K562 (cell line): Measurements from ENCODE around the gene OPRD1. TPM values are rescaled to one million over a fixed set of nuclear protein-coding genes. Genes with fewer than 3 reads are reported as not detected.
A peak's percentile ranks its signal among the peaks of the same experiment; 100 is the strongest.

Source experiments
- ATAC-seq: fragments of 200-7000 bp; cut with Tn5 transposase; 3 replicates; pipeline ENCODE4 v1.9.1; 2020; ENCODE audit warnings: moderate library complexity
- BruUV-seq: library from RNA; stranded (reverse); fragments of 400-500 nt; replicated peaks from 2 replicates; lab custom pipeline; 2021; lab: Mats Ljungman, UMichigan
- CTCF ChIA-PET: fragments of 300-600 bp; formaldehyde crosslinking; extraction: SDS; loops from one replicate; lab custom pipeline; 2021; ENCODE audit warnings: low intra/inter-chr PET ratio; lab: Yijun Ruan, JAX
- POLR2A ChIA-PET: fragments of 300-600, 350-650 bp; sonication (Branson Sonifier 250); formaldehyde crosslinking; extraction: SDS; loops from one replicate; lab custom pipeline; 2021; ENCODE audit warnings: antibody characterized with exemption, inconsistent platforms; lab: Yijun Ruan, JAX
- DNase-seq, 4 experiments: peaks; one replicate each; pipeline versions ENCODE4 v3.0.0 to v3.0.0-alpha.2; 2011 to 2018; ENCODE audit warnings: low spot score in 3 of 4, mixed read lengths in 3 of 4; ENCODE audit errors: extremely low read depth in 1 of 4
- FAIRE-seq: peaks from 2 replicates; lab custom pipeline; 2011; peaks lifted over from hg19 to GRCh38; lab: Jason Lieb, UNC
- H2AFZ ChIP-seq: 2 replicates; pipeline ENCODE4 v1.6.0; 2011; ENCODE audit warnings: low read depth, low read length, control low read depth, inconsistent platforms
- H3K27ac ChIP-seq: fragments of 200-600 bp; 3 replicates; pipeline ENCODE4 v1.8.0; 2011; ENCODE audit warnings: low read depth, mild to moderate bottlenecking, control low read depth, inconsistent platforms, low read length, moderate library complexity, mixed read lengths; ENCODE audit errors: extremely low read depth
- H3K27me3 ChIP-seq, 2 experiments: fragments of 300-600 bp in 1 of 2; 2 replicates in 1 of 2; 3 replicates in 1 of 2; pipeline versions ENCODE4 v1.6.0 to v1.8.0; 2011; ENCODE audit warnings: inconsistent platforms in 2 of 2, low read length in 2 of 2, mild to moderate bottlenecking in 1 of 2, mixed read lengths in 1 of 2, moderate library complexity in 1 of 2; ENCODE audit not compliant: control insufficient read depth in 2 of 2, insufficient read depth in 2 of 2
- H3K36me3 ChIP-seq: fragments of 300-600 bp; 3 replicates; pipeline ENCODE4 v1.8.0; 2011; ENCODE audit warnings: mild to moderate bottlenecking, low read length, inconsistent platforms; ENCODE audit not compliant: control insufficient read depth, insufficient read depth
- H3K4me1 ChIP-seq, 2 experiments: fragments of 200-600 bp in 1 of 2; replicated peaks in 1 of 2; 2 replicates in 1 of 2; 3 replicates in 1 of 2; pipeline versions ENCODE4 v1.5.1 to v1.8.0; 2011; ENCODE audit warnings: inconsistent platforms in 2 of 2, low read length in 2 of 2, mild to moderate bottlenecking in 1 of 2, mixed read lengths in 1 of 2, moderate library complexity in 1 of 2; ENCODE audit not compliant: control insufficient read depth in 2 of 2, insufficient read depth in 2 of 2
- H3K4me2 ChIP-seq: 2 replicates; pipeline ENCODE4 v1.6.1; 2011; ENCODE audit warnings: low read length, control low read depth, inconsistent platforms, mixed read lengths; ENCODE audit not compliant: insufficient read depth
- H3K4me3 ChIP-seq: fragments of 200-600 bp; sonication (generic), shearing (Covaris generic); 2 replicates; pipeline ENCODE4 v1.5.1; 2016; ENCODE audit warnings: control low read depth, inconsistent platforms
- H3K79me2 ChIP-seq: fragments of 200-600 bp; 3 replicates; pipeline ENCODE4 v1.8.0; 2011; ENCODE audit warnings: low read length, inconsistent platforms; ENCODE audit not compliant: control insufficient read depth, insufficient read depth
- H3K9ac ChIP-seq, 2 experiments: 2 replicates each; pipeline versions ENCODE4 v1.6.0 to v1.6.1; 2011; ENCODE audit warnings: low read depth in 2 of 2, low read length in 2 of 2, control low read depth in 1 of 2, inconsistent platforms in 1 of 2, mild to moderate bottlenecking in 1 of 2, mixed read lengths in 1 of 2; ENCODE audit not compliant: insufficient read depth in 1 of 2
- H3K9me1 ChIP-seq: one replicate; pipeline ENCODE4 v1.6.0; 2011; ENCODE audit warnings: inconsistent platforms, mild to moderate bottlenecking, low read length, moderate library complexity; ENCODE audit not compliant: control insufficient read depth, insufficient read depth
- H3K9me3 ChIP-seq: replicated peaks from 2 replicates; pipeline ENCODE4 v1.5.1; 2011; ENCODE audit warnings: low read depth, low read length, inconsistent platforms; ENCODE audit not compliant: control insufficient read depth, insufficient read depth
- H4K20me1 ChIP-seq: replicated peaks from 2 replicates; pipeline ENCODE4 v1.6.1; 2011; ENCODE audit warnings: low read length, inconsistent platforms, mixed read lengths; ENCODE audit not compliant: control insufficient read depth, insufficient read depth
- CREB1 ChIP-seq, 2 experiments: sonication (generic) in 1 of 2; formaldehyde crosslinking in 1 of 2; IDR thresholded peaks; 2 replicates each; pipeline versions ENCODE4 v1.6.1 to v1.8.0; 2012 to 2022; ENCODE audit warnings: inconsistent platforms in 1 of 2, mild to moderate bottlenecking in 1 of 2, missing genetic modification reagents in 1 of 2, moderate library complexity in 1 of 2
- CTBP1 ChIP-seq: fragments of 450-650 bp; IDR thresholded peaks from 2 replicates; pipeline ENCODE4 v1.6.1; 2016; ENCODE audit warnings: borderline replicate concordance
- KDM1A ChIP-seq, 2 experiments: fragments of 450-650 bp; IDR thresholded peaks; 2 replicates each; pipeline ENCODE4 v1.6.1; 2016; ENCODE audit warnings: mild to moderate bottlenecking in 2 of 2
- RBM25 ChIP-seq: fragments of 200-400 bp; formaldehyde crosslinking; IDR thresholded peaks from 2 replicates; pipeline ENCODE4 v1.6.1; 2018; ENCODE audit warnings: low read length, low read depth, moderate library complexity; ENCODE audit not compliant: severe bottlenecking
- RCOR1 ChIP-seq, 2 experiments: IDR thresholded peaks; 2 replicates each; pipeline ENCODE4 v1.6.1; 2012; ENCODE audit warnings: low read depth in 2 of 2, low read length in 2 of 2, borderline replicate concordance in 1 of 2, improper control_type of control experiment in 1 of 2
- RFX1 ChIP-seq: fragments of 450-650 bp; IDR thresholded peaks from 2 replicates; pipeline ENCODE4 v1.6.1; 2016; ENCODE audit warnings: mild to moderate bottlenecking, moderate library complexity
- TGIF2 ChIP-seq: sonication (generic); formaldehyde crosslinking; IDR thresholded peaks from 2 replicates; pipeline ENCODE4 v1.8.1; 2022; ENCODE audit warnings: mild to moderate bottlenecking, missing genetic modification reagents, moderate library complexity
- WHSC1 ChIP-seq: IDR thresholded peaks from one replicate; pipeline ENCODE4 v1.6.1; 2012; ENCODE audit warnings: low read length, control low read depth, inconsistent platforms
- ZNF764 ChIP-seq: fragments of 250-450 bp; sonication (Bioruptor Pico); IDR thresholded peaks from 2 replicates; pipeline ENCODE4 v1.4.0; 2020; ENCODE audit warnings: low read depth, mild to moderate bottlenecking, moderate library complexity
- WGBS: fragments of 100-300 bp; shearing (Covaris generic); methylation state at CpG from one replicate; pipeline ENCODE4 v1.1.6; 2016; ENCODE audit warnings: low coverage, mixed read lengths; ENCODE audit not compliant: insufficient coverage; ENCODE audit errors: missing lambda C conversion rate; 5-methylcytosine and 5-hydroxymethylcytosine counted together
- in situ Hi-C: fragments of 300-500 bp; cut with MboI; formaldehyde crosslinking; loops from 4 replicates; pipeline ENCODE4 v1.15.0; 2018; ENCODE audit warnings: inconsistent platforms, mixed read lengths
- intact Hi-C: fragments of 100-400 bp; cut with micrococcal nuclease; formaldehyde crosslinking; loops from 2 replicates; pipeline ENCODE4 v1.14.2; 2022
- polyA plus RNA-seq, 8 experiments: library from polyadenylated mRNA; depleted of rRNA in 4 of 8; stranded (reverse) in 5 of 8; unstranded in 3 of 8; fragments of >200 nt; fragmentation: Nextera tagmentation in 2 of 8; fragmentation: Illumina TruSeq in 1 of 8; extraction: Ambion mirVana in 2 of 8; extraction: Trizol in 1 of 8; gene quantifications; 2 replicates each; pipeline versions ENCODE4 v1.2.1 to v1.2.3, GENCODE V29; 2011 to 2014; ENCODE audit warnings: inconsistent platforms in 1 of 8, missing spikeins in 1 of 8
- total RNA-seq, 7 experiments: library from RNA; depleted of rRNA in 6 of 7; stranded (reverse); fragments of >200 nt in 6 of 7; fragmentation: Illumina TruSeq in 2 of 7; extraction: Trizol in 2 of 7; gene quantifications; 2 replicates each; pipeline versions ENCODE4 v1.2.1 to v1.2.3, GENCODE V29; 2011 to 2021; ENCODE audit warnings: low replicate concordance in 1 of 7
- TF ChIP-seq, protein P1 (sequence below): fragments of 250-450 bp; sonication (Bioruptor Pico); IDR thresholded peaks from 2 replicates; pipeline ENCODE4 v1.5.1; 2021; ENCODE audit warnings: mild to moderate bottlenecking
- TF ChIP-seq, protein P2 (sequence below): fragments of 450-650 bp; conservative IDR thresholded peaks from 2 replicates; pipeline ENCODE4 v1.6.1; 2016; ENCODE audit warnings: missing genetic modification characterization, low read depth, mild to moderate bottlenecking, missing compliant biosample characterization, moderate library complexity
- TF ChIP-seq, protein P3 (sequence below): fragments of 450-650 bp; formaldehyde crosslinking; IDR thresholded peaks from 2 replicates; pipeline ENCODE4 v1.4.0; 2020; ENCODE audit warnings: mild to moderate bottlenecking, moderate library complexity
- TF ChIP-seq, protein P4 (sequence below): fragments of 450-650 bp; IDR thresholded peaks from 2 replicates; pipeline ENCODE4 v1.6.1; 2016

The OPRD1 gene
- total and polyA plus RNA-seq, 9 of the 15 experiments (the other 6 are each of a cell fraction or from before 2014, with no cell fraction given): under 0.01 to 0.03 (median under 0.01) TPM; not detected in 6

DNA sequence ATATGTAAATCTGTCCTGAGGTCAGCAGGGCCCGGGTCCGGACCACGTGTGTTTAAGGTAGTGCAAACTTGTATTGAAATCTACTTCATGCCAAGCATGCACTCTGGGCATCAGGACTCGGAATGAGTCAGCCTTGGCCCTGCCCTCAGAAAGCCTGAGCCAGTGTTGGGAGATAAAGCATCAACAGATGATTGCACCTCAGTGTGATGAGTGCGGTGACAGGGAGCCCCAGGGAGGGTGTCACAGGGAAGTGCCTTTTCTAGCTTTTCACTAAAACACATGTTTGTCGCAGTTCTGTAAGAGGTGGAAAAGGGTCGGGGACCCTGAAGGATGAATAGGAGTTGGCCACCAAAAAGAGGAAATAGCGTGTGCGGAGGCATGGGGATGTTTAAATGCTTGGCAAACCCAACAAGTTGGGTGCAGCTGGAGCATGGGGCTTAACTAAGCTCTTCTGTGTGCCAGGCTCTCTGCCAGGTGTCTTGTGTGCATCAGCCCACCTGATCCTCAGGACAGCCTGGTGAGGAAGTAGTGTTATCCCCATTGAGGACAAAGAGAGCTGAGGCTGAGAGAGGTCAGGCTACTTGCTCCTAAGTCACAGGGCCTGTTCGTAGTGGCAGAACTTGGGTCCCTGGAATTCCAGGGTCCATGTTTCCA, 54.2 kb downstream of the OPRD1 start (continued):
- TF ChIP-seq ZNF764 (CRISPR knock-in tag) (no peak), CREB1 (IDR thresholded peaks at IDR 0.05) (no peak), CREB1 (CRISPR knock-in tag; IDR thresholded peaks at IDR 0.05) (no peak), CTBP1 (peak; percentile 61; the same call in 1 of the 2 replicates)
- TF ChIP-seq, protein P1, sequence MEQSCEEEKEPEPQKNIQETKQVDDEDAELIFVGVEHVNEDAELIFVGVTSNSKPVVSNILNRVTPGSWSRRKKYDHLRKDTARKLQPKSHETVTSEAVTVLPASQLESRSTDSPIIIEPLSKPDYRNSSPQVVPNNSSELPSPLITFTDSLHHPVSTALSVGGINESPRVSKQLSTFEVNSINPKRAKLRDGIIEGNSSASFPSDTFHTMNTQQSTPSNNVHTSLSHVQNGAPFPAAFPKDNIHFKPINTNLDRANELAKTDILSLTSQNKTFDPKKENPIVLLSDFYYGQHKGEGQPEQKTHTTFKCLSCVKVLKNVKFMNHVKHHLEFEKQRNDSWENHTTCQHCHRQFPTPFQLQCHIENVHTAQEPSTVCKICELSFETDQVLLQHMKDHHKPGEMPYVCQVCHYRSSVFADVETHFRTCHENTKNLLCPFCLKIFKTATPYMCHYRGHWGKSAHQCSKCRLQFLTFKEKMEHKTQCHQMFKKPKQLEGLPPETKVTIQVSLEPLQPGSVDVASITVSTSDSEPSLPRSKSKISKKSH (CRISPR knock-in tag): no peak

DNA sequence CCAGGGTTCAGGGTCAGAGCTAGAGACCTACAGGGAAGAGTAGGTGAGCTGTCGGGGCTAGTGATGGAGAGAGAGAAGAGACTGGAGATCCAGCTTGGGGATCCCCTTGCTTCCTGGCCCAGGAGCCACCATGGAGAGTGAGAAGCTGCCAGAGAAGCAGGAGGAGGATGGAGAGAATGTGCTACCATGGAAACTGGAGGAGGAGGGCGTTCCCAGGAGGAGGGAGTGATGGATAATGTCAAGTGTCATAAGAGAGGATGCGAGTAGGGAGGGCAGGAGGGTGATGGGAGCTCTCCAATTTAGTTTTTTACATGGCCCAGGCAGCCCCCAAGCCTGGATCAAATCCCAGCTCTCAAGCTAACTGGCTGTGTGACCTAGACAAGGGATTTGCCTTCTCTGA, 55.9 kb downstream of the OPRD1 start:
- Histone ChIP-seq H3K27ac (no peak overlapping the region), H3K79me2 (no peaks in the 10 kb centered on the region), H3K36me3 (no peaks in the 10 kb centered on the region), H3K9ac (no peak overlapping the region), H3K9me3 (no peaks in the 10 kb centered on the region), H4K20me1 (no peaks in the 10 kb centered on the region), H3K4me1 (peaks cover 0 to 12% of the 10 kb centered on the region in 2 experiments; a peak in 2 of 5 replicates), H3K4me3 (no peak overlapping the region), H3K9me1 (no peaks in the 10 kb centered on the region), H2AFZ (no peak overlapping the region), H3K27me3 (peaks cover 37 to 62% of the 10 kb centered on the region in 2 experiments), H3K4me2 (no peak overlapping the region)
- BruUV-seq: no TSS peak
- ATAC-seq (no peak; the same call in 2 of the 3 replicates), FAIRE-seq (no peak), DNase-seq (no peak)
- 0% methylated on average over 3 of the region's 3 CpGs for WGBS
- CTCF ChIA-PET: no interaction called here
- POLR2A ChIA-PET: interaction anchor here (0.5 to 3.2 kb wide), 8 partner anchors 9 to 314 kb away, joined by 3 to 17 read pairs (median 3); partner anchors contain the start of genes RNU11 and SRSF4
- TF ChIP-seq RCOR1 (IDR thresholded peaks at IDR 0.05; ENCODE audit: borderline replicate concordance in 1 of 2, low read depth in 2 of 2, low read length in 2 of 2) (peak in 1 of 2 experiments; percentile 51; a peak in 1 of 4 replicates), RFX1 (peak; percentile 75), CTBP1 (peak; percentile 73), KDM1A (IDR thresholded peaks at IDR 0.05) (peak; percentile 57 to 63; a peak in 3 of 4 replicates), WHSC1 (no peak), TGIF2 (0 out of 2 replicates have a peak, but pooled peaks have one; percentile 21), RBM25 (peak; percentile 24)
- TF ChIP-seq, protein P2, sequence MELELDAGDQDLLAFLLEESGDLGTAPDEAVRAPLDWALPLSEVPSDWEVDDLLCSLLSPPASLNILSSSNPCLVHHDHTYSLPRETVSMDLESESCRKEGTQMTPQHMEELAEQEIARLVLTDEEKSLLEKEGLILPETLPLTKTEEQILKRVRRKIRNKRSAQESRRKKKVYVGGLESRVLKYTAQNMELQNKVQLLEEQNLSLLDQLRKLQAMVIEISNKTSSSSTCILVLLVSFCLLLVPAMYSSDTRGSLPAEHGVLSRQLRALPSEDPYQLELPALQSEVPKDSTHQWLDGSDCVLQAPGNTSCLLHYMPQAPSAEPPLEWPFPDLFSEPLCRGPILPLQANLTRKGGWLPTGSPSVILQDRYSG (tag): no peak
- TF ChIP-seq, protein P3, sequence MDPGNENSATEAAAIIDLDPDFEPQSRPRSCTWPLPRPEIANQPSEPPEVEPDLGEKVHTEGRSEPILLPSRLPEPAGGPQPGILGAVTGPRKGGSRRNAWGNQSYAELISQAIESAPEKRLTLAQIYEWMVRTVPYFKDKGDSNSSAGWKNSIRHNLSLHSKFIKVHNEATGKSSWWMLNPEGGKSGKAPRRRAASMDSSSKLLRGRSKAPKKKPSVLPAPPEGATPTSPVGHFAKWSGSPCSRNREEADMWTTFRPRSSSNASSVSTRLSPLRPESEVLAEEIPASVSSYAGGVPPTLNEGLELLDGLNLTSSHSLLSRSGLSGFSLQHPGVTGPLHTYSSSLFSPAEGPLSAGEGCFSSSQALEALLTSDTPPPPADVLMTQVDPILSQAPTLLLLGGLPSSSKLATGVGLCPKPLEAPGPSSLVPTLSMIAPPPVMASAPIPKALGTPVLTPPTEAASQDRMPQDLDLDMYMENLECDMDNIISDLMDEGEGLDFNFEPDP: no peak
- TF ChIP-seq, protein P4, sequence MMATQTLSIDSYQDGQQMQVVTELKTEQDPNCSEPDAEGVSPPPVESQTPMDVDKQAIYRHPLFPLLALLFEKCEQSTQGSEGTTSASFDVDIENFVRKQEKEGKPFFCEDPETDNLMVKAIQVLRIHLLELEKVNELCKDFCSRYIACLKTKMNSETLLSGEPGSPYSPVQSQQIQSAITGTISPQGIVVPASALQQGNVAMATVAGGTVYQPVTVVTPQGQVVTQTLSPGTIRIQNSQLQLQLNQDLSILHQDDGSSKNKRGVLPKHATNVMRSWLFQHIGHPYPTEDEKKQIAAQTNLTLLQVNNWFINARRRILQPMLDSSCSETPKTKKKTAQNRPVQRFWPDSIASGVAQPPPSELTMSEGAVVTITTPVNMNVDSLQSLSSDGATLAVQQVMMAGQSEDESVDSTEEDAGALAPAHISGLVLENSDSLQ: 0 out of 2 replicates have a peak, but pooled peaks have one; percentile 8
- intact Hi-C loops (no loop called here), in situ Hi-C loops (loop anchor here (5.0 kb wide), 3 partner anchors 81 to 356 kb away; partner anchors contain the start of gene RNU11)
